Measurements from ENCODE around the gene CREB3L2. TPM values are rescaled to one million over a fixed set of nuclear protein-coding genes. Genes with fewer than 3 reads are reported as not detected.

CREB3L2 gene
- total RNA-seq, 1 experiment from 2014 or later = 49.8 TPM

GRCh38 chr7:138004046-138004445 lies 2.2 kb upstream of the CREB3L2 start:
- ATAC-seq (no peak), DNase-seq (ENCODE audit: low read depth, low spot score) (no peak)
- no peak overlapping the region for H3K4me3 ChIP-seq (replicated peaks in 1 of 2; ENCODE audit: low read depth in 1 of 2, low read length in 2 of 2)
- no peak overlapping the region for H2AFZ ChIP-seq (ENCODE audit: low read depth, low read length, poor library complexity, severe bottlenecking)
- no peaks in the 10 kb centered on the region for H3K36me3 ChIP-seq (ENCODE audit: control insufficient read depth in 1 of 2, insufficient read depth in 2 of 2, low read length in 2 of 2)
- no peak overlapping the region for H3K27ac ChIP-seq (ENCODE audit: low read depth, low read length)
- no peaks in the 10 kb centered on the region for H3K9me2 ChIP-seq (ENCODE audit: insufficient read depth)
- H3K4me1 ChIP-seq (ENCODE audit: control insufficient read depth in 1 of 2, insufficient read depth in 2 of 2, low read length in 2 of 2) = peaks cover 9 to 26% of the 10 kb centered on the region in 2 experiments; a peak in 3 of 4 replicates
- no peaks in the 10 kb centered on the region for H3K27me3 ChIP-seq (ENCODE audit: insufficient read depth, low read length)
- no TSS peak for BruUV-seq (replicated peaks)
- H3K9ac ChIP-seq (ENCODE audit: low read length) = no peak overlapping the region
- ChIA-PET POLR2A (no interaction called here), RAD21 (ENCODE audit: low non-redundant PET in 1 of 2, low total read pairs in 2 of 2, uncharacterized antibody in 2 of 2, unreplicated experiment in 2 of 2) (no interaction called here), CTCF (no interaction called here)
- intact Hi-C loops (cut with micrococcal nuclease) = no loop called here
- H4K20me1 ChIP-seq (ENCODE audit: insufficient read depth) = no peaks in the 10 kb centered on the region
- H3K4me2 ChIP-seq (ENCODE audit: low read length) = no peak overlapping the region
- H3K9me3 ChIP-seq (ENCODE audit: control insufficient read depth in 1 of 2, insufficient read depth in 1 of 2, low read depth in 1 of 2, low read length in 2 of 2) = no peaks in the 10 kb centered on the region
- TF ChIP-seq CBX3 (IDR thresholded peaks at IDR 0.05; ENCODE audit: low read depth) = no peak
- no peak for TF ChIP-seq YY1 (IDR thresholded peaks at IDR 0.05; ENCODE audit: extremely low read depth, insufficient replicate concordance, low read depth, low read length)
- no peak for TF ChIP-seq ELF1 (IDR thresholded peaks at IDR 0.05; ENCODE audit: borderline replicate concordance, low read depth)
- TF ChIP-seq REST (IDR thresholded peaks at IDR 0.05; ENCODE audit: low read depth) = no peak
- TF ChIP-seq CEBPB (IDR thresholded peaks at IDR 0.05; ENCODE audit: low read depth) = no peak
- no peak for TF ChIP-seq EZH2 (IDR thresholded peaks at IDR 0.05)
- TF ChIP-seq RAD21 (IDR thresholded peaks at IDR 0.05; ENCODE audit: low read depth) = no peak
- no peak for TF ChIP-seq SIN3A (IDR thresholded peaks at IDR 0.05; ENCODE audit: low read depth)
- TF ChIP-seq POLR2AphosphoS5 (IDR thresholded peaks at IDR 0.05; ENCODE audit: low read depth, low read length) = no peak
- TF ChIP-seq ZNF274 (IDR thresholded peaks at IDR 0.05; ENCODE audit: low read depth, low read length) = no peak
- TF ChIP-seq SRF (IDR thresholded peaks at IDR 0.05; ENCODE audit: low read depth) = no peak
- H3K79me2 ChIP-seq (ENCODE audit: insufficient read depth, low read length) = peaks cover 21% of the 10 kb centered on the region

Data from HCT116 (cell line).